ENCODE results near the gene OLA1.

GRCh38 chr2:174090476-174090875, 157.9 kb downstream of the OLA1 start:
- no peak for TF ChIP-seq POLR2AphosphoS5 (IDR thresholded peaks at IDR 0.05; ENCODE audit: borderline replicate concordance, low read depth, low read length)
- TF ChIP-seq EZH2 (IDR thresholded peaks at IDR 0.05), result no peak

Data from SK-N-MC (cell line).